Measurements from ENCODE around the gene CYTL1.

The CYTL1 gene

GRCh38 chr4:5048721-5049120 is 29.5 kb upstream of the CYTL1 start:
- Histone ChIP-seq H3K27ac (replicated peaks) (no peak overlapping the region), H3K27me3 (ENCODE audit: insufficient read depth, poor library complexity, severe bottlenecking) (peaks cover 25% of the 10 kb centered on the region), H3K4me3 (replicated peaks; ENCODE audit: insufficient read depth, low read length) (no peak overlapping the region)
- TF ChIP-seq REST (IDR thresholded peaks at IDR 0.05; ENCODE audit: insufficient replicate concordance, low read depth) (no peak), GABPA (IDR thresholded peaks at IDR 0.05; ENCODE audit: low read depth) (no peak), SPI1 (IDR thresholded peaks at IDR 0.05; ENCODE audit: borderline replicate concordance, low read depth) (no peak), POLR2AphosphoS5 (IDR thresholded peaks at IDR 0.05; ENCODE audit: low read depth) (no peak)
- no peak for DNase-seq (ENCODE audit: low read depth in 1 of 2, low spot score in 1 of 2)

GRCh38 chr4:5045097-5045496 is 25.8 kb upstream of the CYTL1 start:
- 0 out of 2 replicates have a peak overlapping the region, but pooled peaks have one; percentile 8 for H3K27ac ChIP-seq (replicated peaks)
- TF ChIP-seq POLR2AphosphoS5 (IDR thresholded peaks at IDR 0.05; ENCODE audit: low read depth) (no peak), SPI1 (IDR thresholded peaks at IDR 0.05; ENCODE audit: borderline replicate concordance, low read depth) (peak; percentile 64; the same call in 1 of the 2 replicates)
- no peaks in the 10 kb centered on the region for H3K27me3 ChIP-seq (ENCODE audit: insufficient read depth, poor library complexity, severe bottlenecking)
- DNase-seq (ENCODE audit: low read depth in 1 of 2, low spot score in 1 of 2), result peak in 1 of 2 experiments; percentile 68
- H3K4me3 ChIP-seq (replicated peaks; ENCODE audit: insufficient read depth, low read length), result no peak overlapping the region

DNA sequence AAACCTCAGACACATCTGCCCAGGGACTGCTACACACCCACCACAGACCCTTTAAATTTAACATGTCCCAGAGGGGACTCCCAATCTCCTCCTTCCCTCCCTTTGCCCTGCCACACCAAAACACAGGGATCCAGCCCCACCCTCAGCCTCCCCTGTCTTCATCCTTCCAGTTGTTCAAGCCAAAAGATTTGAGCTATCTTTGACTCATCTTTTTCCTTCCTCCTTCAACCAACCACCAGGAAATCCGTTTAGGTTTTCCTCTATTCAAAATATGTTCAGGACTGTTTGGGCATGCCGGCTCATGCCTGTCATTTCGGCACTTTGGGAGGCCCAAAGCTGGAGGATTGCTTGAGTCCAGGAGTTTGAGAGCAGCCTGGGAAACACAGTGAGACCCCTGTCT is 25.1 kb upstream of the CYTL1 start:
- H3K27ac ChIP-seq (replicated peaks), result no peak overlapping the region
- H3K4me3 ChIP-seq (replicated peaks; ENCODE audit: insufficient read depth, low read length), result no peak overlapping the region
- H3K27me3 ChIP-seq (ENCODE audit: insufficient read depth, poor library complexity, severe bottlenecking), result no peaks in the 10 kb centered on the region
- DNase-seq (ENCODE audit: low read depth in 1 of 2, low spot score in 1 of 2), result no peak
- TF ChIP-seq REST (IDR thresholded peaks at IDR 0.05; ENCODE audit: insufficient replicate concordance, low read depth) (no peak), GABPA (IDR thresholded peaks at IDR 0.05; ENCODE audit: low read depth) (no peak), SPI1 (IDR thresholded peaks at IDR 0.05; ENCODE audit: borderline replicate concordance, low read depth) (no peak), POLR2AphosphoS5 (IDR thresholded peaks at IDR 0.05; ENCODE audit: low read depth) (no peak)
- TF ChIP-seq, protein P1, sequence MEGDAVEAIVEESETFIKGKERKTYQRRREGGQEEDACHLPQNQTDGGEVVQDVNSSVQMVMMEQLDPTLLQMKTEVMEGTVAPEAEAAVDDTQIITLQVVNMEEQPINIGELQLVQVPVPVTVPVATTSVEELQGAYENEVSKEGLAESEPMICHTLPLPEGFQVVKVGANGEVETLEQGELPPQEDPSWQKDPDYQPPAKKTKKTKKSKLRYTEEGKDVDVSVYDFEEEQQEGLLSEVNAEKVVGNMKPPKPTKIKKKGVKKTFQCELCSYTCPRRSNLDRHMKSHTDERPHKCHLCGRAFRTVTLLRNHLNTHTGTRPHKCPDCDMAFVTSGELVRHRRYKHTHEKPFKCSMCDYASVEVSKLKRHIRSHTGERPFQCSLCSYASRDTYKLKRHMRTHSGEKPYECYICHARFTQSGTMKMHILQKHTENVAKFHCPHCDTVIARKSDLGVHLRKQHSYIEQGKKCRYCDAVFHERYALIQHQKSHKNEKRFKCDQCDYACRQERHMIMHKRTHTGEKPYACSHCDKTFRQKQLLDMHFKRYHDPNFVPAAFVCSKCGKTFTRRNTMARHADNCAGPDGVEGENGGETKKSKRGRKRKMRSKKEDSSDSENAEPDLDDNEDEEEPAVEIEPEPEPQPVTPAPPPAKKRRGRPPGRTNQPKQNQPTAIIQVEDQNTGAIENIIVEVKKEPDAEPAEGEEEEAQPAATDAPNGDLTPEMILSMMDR (IDR thresholded peaks at IDR 0.05; ENCODE audit: insufficient read depth, low read length), result no peak

GRCh38 chr4:5043579-5043978 is 24.3 kb upstream of the CYTL1 start:
- H3K4me3 ChIP-seq (replicated peaks; ENCODE audit: insufficient read depth, low read length), result no peak overlapping the region
- TF ChIP-seq, protein P1 (IDR thresholded peaks at IDR 0.05; ENCODE audit: insufficient read depth, low read length), result no peak
- TF ChIP-seq REST (IDR thresholded peaks at IDR 0.05; ENCODE audit: insufficient replicate concordance, low read depth) (no peak), POLR2AphosphoS5 (IDR thresholded peaks at IDR 0.05; ENCODE audit: low read depth) (no peak), SPI1 (IDR thresholded peaks at IDR 0.05; ENCODE audit: borderline replicate concordance, low read depth) (no peak), GABPA (IDR thresholded peaks at IDR 0.05; ENCODE audit: low read depth) (no peak)
- H3K27me3 ChIP-seq (ENCODE audit: insufficient read depth, poor library complexity, severe bottlenecking), result no peaks in the 10 kb centered on the region
- DNase-seq (ENCODE audit: low read depth in 1 of 2, low spot score in 1 of 2), result no peak
- no peak overlapping the region for H3K27ac ChIP-seq (replicated peaks)

All from HL-60 (cell line).